ENCODE measurements around the gene FKBP1C.
"Not testable (repeated sequence)": the region's sequence is repeated elsewhere in the genome, so short reads cannot be mapped to it uniquely, and the experiment has no call there.

FKBP1C gene

GRCh38 chr6:63211343-63211742, at the start of gene FKBP1C:
Gene FKBP1C (plus strand): TSS chr6:63211469.
- not testable (repeated sequence) for DNase-seq (ENCODE audit: low read depth in 3 of 3)

- not testable (repeated sequence) for DNase-seq (ENCODE audit: low read depth in 3 of 3)
Measured at GRCh38 chr6:63164047-63164803, 47.0 kb upstream of the FKBP1C start.

GRCh38 chr6:63174173-63174572, 37.1 kb upstream of the FKBP1C start:
- no peak for DNase-seq (ENCODE audit: low read depth in 3 of 3)

GRCh38 chr6:63176181-63176580, 35.1 kb upstream of the FKBP1C start:
- DNase-seq (ENCODE audit: low read depth in 3 of 3): no peak

GRCh38 chr6:63180367-63180766, 30.9 kb upstream of the FKBP1C start:
- DNase-seq (ENCODE audit: low read depth in 3 of 3): no peak

- no peak for DNase-seq (ENCODE audit: low read depth in 3 of 3)
Measured at GRCh38 chr6:63186970-63187369, 24.3 kb upstream of the FKBP1C start.

- no peak for DNase-seq (ENCODE audit: low read depth in 3 of 3)
Measured at GRCh38 chr6:63188828-63189227, 22.4 kb upstream of the FKBP1C start.

- DNase-seq (ENCODE audit: low read depth in 3 of 3): no peak
Measured at GRCh38 chr6:63193324-63193723, 17.9 kb upstream of the FKBP1C start.

- DNase-seq (ENCODE audit: low read depth in 3 of 3): no peak
Measured at GRCh38 chr6:63197741-63198140, 13.5 kb upstream of the FKBP1C start.

GRCh38 chr6:63213325-63213724, 2.1 kb downstream of the FKBP1C start:
- no peak for DNase-seq (ENCODE audit: low read depth in 3 of 3)

- DNase-seq (ENCODE audit: low read depth in 3 of 3): no peak
Measured at GRCh38 chr6:63214816-63215215, 3.5 kb downstream of the FKBP1C start.

- DNase-seq (ENCODE audit: low read depth in 3 of 3): no peak
Measured at GRCh38 chr6:63224179-63224578, 12.9 kb downstream of the FKBP1C start.

- not testable (repeated sequence) for DNase-seq (ENCODE audit: low read depth in 3 of 3)
Measured at GRCh38 chr6:63225987-63226386, 14.7 kb downstream of the FKBP1C start.

GRCh38 chr6:63227928-63228894, 16.9 kb downstream of the FKBP1C start:
- not testable (repeated sequence) for DNase-seq (ENCODE audit: low read depth in 3 of 3)

GRCh38 chr6:63230027-63230426, 18.8 kb downstream of the FKBP1C start:
- not testable (repeated sequence) for DNase-seq (ENCODE audit: low read depth in 3 of 3)

- DNase-seq (ENCODE audit: low read depth in 3 of 3): not testable (repeated sequence)
Measured at GRCh38 chr6:63230511-63230910, 19.2 kb downstream of the FKBP1C start.

- no peak for DNase-seq (ENCODE audit: low read depth in 3 of 3)
Measured at GRCh38 chr6:63236398-63236817, 25.1 kb downstream of the FKBP1C start.

GRCh38 chr6:63245420-63245819, 34.2 kb downstream of the FKBP1C start:
- no peak for DNase-seq (ENCODE audit: low read depth in 3 of 3)

- no peak for DNase-seq (ENCODE audit: low read depth in 3 of 3)
Measured at GRCh38 chr6:63245909-63246308, 34.6 kb downstream of the FKBP1C start.

- DNase-seq (ENCODE audit: low read depth in 3 of 3): no peak
Measured at GRCh38 chr6:63246581-63246980, 35.3 kb downstream of the FKBP1C start.

GRCh38 chr6:63249875-63250482, 38.7 kb downstream of the FKBP1C start:
- no peak for DNase-seq (ENCODE audit: low read depth in 3 of 3)

GRCh38 chr6:63259153-63259552, 47.9 kb downstream of the FKBP1C start:
- no peak for DNase-seq (ENCODE audit: low read depth in 3 of 3)
